Activated CD4-positive, alpha-beta T cell treated with anti-CD3 and anti-CD28 coated beads for 24 hours (primary cell): Measurements from ENCODE around the gene CLEC16A.
"Not testable (repeated sequence)": the region's sequence is repeated elsewhere in the genome, so short reads cannot be mapped to it uniquely, and the experiment has no call there.

Experiments
- DNase-seq, 2 donors: peaks; one replicate each; pipeline ENCODE4 v3.0.0-alpha.2; 2020; ENCODE audit warnings: low read depth in 2 of 2

Gene CLEC16A

DNA sequence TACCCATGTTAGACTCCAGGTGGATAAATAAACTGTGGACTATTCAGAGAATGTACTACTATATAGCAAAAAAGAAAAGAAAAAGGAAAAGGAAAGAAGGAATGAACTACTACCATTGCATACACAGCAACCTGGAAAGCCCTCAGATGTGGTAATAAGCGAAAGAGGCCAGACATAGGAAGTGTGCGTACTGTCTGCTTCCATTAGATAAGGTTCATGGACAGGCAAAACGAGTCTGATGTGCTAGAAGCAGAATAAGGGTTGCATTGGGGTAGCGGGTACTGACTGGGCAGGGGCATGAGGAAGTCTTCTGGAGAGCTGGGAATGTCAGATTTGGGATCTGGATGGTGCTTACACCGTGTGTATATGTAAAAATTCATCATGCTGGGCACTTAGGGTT is 21.8 kb downstream of the CLEC16A start:
- no peak for DNase-seq

GRCh38 chr16:10966559-10966958 is 22.2 kb downstream of the CLEC16A start:
- not testable (repeated sequence) for DNase-seq

- no peak for DNase-seq
Measured at GRCh38 chr16:10967986-10968385, 23.6 kb downstream of the CLEC16A start.

DNA sequence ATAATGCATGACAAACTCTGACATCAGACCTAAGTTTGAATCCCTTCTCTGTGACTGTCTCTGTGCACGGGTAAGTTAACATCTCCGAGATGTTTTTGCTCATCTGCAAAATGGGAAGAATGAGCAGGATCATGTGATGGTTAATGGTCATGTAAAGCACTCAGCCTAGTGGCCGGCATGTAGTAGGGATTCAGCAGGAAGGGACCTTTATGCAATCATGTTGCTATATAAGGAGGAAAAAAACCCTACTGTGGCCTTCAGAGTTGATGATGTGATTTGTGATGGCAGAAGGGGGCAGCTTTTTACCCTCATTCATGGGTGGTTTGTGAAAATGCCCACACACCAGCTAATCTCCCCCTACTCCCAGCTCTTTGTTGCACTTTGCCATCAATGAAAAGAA is 24.1 kb downstream of the CLEC16A start:
- DNase-seq = no peak

GRCh38 chr16:10969615-10970014 is 25.3 kb downstream of the CLEC16A start:
- no peak for DNase-seq

DNA sequence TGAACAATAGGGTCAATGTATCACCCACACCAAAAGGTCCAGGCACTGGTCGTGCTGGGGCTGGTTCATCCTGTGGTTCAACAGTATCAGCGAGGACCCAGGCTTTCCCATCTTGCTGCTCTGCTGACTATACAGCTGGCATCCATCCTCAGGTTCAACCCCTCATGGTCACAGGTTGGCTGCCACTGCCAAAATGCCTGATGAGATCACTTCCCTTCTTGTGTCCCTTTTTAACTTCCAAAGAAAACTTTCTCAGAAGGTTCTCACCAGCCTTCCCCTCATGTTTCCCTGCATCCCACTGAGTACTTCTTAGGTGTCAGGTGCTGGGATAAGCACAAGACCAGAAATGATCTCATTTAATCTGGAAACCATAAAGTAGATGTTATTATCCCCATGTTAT is 25.7 kb downstream of the CLEC16A start:
- no peak for DNase-seq

DNA sequence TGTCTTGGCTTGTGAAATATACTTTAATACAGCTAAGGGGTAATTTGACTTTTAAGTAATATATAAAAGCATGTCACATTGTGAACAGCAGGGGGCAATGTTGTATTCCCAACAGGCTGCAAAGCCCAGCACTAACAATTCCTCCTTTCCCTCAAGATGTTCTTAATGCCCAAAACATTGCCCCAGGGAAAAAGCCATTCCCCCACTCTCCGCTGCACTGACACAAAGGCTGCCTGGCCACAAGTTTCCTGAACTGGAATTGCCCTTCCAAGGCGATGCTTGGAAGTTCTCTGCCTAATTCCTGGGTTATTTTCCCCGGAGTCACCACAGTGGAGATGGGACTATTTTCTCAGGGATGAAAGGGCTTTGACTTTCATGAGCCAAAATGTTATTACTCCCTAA is 27.2 kb downstream of the CLEC16A start:
- peak in 1 of 2 donors; percentile 41 for DNase-seq

DNA sequence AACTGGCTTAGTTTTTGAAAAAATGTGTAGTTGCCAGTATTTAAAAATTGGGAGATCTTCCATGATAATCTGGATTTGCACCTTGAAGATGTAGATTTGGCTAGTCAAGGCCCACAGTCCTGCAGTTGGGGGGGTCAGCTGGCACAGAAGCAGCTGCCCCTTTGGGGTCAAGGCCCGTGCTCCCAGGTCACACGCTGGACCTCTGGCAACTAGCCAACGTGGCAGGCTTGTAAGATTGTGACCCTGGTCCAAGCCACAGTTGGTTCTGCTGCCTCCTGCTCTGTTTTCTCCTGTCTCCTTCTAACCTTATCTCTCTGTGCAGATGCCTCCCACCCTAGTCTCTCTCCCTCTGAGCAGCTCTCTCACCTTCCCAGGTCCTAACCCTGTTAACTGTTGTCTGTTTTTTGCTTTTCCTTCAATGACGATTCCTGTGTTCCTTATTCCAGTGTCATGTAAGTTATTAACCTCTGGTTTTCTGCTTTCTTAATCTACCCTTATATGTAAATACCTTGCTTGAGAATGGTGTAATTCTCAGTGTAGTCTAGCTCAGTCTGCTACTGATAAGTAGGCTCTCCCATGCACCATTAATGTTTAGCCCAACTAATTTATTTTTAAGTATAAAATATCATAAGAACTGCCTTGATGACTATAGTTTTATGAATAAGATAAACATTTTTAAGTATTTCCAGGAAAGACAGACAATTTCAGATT is 27.9 kb downstream of the CLEC16A start:
- DNase-seq = no peak

DNA sequence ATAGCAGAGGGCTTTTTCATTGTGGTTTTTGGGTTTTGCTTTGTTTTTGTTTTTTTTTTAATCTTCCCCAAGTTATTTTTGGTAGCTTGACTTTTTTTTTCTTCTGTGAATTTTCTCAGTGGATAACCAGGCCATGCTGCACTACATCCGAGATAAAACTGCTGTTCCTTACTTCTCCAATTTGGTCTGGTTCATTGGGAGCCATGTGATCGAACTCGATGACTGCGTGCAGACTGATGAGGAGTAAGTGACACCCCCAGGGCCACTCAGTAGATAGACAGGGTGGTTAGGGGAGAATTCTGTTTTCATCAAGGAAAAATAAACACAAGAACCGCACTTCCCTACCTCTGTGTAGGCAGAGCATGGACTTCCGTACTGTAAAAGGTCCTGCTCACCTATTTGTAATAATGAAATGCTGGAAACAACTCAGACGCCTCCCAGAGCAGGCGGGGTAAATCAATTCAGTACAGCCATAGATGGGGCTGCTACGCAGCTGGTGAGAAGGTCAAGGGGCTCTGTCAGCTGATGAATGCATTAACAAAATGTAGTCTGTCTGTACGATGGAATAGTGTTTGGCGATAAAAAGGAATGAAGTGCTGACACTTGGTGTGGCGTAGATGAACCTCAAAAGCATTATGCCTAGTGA is 28.6 kb downstream of the CLEC16A start:
- no peak for DNase-seq

DNA sequence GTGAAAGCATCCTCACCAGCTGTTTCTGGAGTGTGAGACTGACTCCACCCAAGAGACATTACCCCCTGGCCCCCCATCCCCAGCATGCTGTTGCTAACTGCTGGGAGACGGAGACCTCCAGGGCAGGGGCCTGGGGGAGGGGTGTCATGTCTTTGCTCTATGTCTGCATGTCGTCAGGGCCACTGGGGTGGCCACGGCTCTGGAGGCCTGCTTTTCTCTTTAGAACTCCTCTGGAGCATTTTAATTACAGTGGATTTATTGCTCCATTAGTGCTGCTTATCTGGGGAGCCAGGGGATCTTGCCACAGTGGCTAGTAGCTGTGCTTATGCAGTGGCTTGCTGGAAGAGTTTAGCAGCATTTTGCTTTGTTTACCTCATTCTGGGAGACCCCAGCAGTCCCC is 32.3 kb downstream of the CLEC16A start:
- no peak for DNase-seq

DNA sequence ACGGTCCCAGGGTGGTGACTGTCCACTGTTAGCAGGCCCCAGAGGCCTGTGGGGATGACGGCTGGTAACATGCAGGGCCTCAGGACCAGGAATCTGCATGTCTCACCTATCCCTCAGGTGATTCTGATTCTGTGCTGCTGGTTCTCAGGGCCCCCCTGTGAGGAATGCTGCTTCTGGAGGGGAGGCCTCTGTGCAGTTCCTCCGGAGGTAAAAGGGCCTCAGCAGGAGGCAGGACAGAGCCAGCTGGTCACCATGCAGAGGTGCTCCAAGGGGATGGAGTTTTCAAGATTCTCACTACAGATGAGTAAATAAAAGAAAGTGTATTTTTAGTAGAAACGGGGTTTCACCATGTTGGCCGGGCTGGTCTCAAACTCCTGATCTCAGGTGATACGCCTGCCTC is 33.8 kb downstream of the CLEC16A start:
- DNase-seq = no peak

DNA sequence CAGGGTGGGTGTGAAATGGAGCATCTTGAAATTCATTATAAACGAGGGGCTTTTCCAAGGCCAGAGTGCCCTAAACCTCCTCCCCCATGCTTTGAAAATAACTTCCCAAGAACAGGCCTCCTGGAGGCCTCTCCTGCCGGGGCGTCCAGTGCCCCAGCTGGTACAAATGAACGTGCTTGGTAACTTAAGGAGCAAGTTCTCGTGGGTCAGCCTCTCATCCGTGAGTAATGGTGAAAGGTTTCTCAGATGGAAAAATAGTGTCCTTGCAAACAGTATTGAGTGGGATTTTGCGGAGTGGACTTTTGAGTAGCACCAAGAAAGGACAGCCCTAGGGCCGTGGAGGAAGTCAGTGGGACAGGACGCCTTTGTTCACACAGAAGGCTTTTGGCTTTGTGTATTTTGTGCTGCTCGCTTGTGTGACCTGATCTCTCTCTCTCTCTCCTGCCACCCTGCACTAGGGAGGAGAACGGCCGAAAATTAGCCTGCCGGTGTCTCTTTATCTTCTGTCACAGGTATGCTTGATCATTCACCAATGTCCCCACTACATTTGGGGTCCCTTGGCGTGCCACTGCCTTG is 34.6 kb downstream of the CLEC16A start:
- DNase-seq = no peak

GRCh38 chr16:10979717-10980601 is 35.6 kb downstream of the CLEC16A start:
- DNase-seq = no peak

DNA sequence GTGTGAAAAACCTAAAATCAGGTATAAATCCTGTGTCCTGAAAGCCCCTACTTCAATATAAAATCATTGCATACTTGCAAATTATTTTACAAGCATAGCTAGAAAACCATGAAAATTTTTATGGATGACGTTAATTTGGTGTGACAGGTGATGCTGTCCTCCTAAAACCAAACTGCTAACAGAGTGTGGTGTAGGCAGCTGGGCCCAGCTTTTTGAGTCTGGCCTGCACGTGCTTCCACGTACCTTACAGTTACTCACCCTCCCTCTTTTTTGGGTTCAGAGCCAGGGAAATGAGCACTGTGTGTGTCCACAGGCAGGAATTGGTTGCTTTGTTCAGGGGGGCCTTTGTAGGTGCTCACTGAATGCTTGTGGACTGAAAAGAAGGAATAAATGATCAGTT is 36.4 kb downstream of the CLEC16A start:
- no peak for DNase-seq

DNA sequence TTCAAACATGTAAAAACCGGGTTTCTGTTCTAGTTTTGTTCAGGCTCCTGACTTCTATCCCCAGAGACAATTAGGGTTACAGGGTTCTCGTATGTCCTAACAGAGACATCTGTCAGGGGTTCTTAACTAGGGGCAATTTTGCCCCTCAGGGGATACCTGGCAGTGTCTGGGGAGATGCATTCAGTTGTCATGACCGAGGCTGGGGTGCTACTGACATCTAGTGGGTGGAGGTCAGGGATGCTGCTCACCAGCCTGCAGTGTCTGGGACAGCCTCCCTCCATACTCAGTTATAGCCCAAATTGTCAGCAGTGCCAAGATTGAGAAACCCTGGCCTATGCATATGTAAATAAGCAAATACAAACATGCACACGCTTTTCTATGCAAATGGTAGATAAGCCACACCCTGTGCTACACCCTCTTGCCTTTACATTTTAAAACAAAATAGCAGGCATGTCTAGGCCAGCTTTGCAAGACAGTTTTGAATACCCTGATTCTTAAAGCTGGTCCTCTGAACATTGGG is 37.4 kb downstream of the CLEC16A start:
- DNase-seq = no peak

- no peak for DNase-seq
Measured at GRCh38 chr16:10982465-10983150, 38.2 kb downstream of the CLEC16A start.

- DNase-seq = no peak
Measured at GRCh38 chr16:10983159-10983558, 38.8 kb downstream of the CLEC16A start.

DNA sequence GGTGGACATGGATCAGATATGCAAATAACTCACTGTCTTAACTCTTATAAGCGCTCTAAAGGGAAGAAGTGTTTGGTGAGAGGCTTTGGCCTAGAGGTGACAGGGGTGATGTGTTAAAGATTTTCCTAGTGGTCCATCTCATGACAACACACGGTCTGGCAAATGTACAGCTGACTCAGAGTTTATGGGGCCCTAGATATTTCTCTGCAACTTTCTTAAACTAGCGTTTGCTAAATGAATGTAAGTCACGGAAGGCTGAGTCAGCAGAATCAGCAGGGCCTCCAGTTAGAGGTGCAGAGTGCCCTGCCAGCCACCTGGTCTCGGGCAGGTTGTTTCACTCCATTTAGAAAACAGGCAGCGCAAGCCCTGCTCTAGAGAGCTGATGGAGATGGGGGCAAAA is 40.1 kb downstream of the CLEC16A start:
- DNase-seq = no peak

DNA sequence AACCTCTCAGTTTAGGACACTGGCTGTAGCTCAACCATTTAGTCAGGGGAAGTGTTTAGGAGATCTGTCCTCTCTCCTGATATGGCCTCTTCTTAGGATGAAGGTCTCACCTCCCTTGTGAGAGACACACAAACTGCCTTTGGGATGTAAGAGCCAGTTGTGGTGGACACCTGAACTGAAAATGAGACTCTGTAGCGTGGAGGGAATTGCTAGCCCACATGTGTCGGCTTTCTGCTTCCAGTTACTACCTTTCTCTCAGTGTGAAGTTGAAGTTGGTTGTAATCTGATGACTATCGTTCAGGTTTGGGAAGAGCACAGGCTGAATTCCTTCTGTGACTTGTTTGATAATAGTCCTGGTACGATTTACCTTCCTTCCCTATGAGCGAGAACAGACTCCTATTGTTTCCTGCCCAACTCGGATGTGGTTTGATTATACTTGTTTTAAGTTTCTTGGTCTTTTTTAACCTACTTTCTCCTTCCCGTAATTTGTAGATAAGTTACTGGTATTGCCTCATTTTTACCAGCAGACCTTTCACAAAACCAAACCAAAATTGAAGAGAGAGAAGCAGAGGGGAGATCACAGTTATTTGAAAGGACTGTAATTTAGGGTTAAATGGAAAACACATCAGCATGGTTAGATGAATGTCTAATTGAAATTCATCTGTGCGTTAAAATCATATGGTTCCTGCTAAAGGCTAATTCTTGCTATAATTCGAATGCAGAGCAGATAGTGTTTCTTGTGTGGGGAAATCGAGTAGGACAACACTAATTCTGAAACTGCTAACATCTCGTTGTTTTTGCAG is 43.2 kb downstream of the CLEC16A start:
- DNase-seq = no peak

- DNase-seq = peak; percentile 54 to 78
Measured at GRCh38 chr16:10988164-10988803, 43.9 kb downstream of the CLEC16A start.
